Fibroblast of upper back skin (primary cell): ENCODE results near the gene GPATCH1.
"Not testable (repeated sequence)": the region's sequence is repeated elsewhere in the genome, so short reads cannot be mapped to it uniquely, and the experiment has no call there.

Source experiments
- DNase-seq: peaks from one replicate; pipeline ENCODE4 v3.0.0-alpha.2; 2013

The GPATCH1 gene

DNA sequence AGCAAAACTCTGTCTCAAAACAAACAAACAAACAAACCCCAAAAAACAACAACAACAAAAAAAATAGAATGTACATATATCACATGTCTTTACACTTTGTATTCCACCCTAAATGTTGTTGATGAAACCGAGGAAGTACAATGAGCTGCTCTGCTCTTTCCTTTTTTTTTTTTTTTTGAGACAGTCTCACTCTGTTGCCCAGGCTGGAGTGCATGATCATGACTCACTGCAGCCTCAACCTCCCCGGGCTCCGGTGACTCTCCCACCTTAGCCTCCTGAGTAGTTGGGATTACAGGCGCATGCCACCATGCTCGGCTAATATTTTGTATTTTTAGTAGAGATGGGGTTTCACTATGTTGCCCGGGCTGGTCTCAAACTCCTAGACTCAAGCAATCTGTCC lies 82.5 kb downstream of the GPATCH1 start:
- no peak for DNase-seq

DNA sequence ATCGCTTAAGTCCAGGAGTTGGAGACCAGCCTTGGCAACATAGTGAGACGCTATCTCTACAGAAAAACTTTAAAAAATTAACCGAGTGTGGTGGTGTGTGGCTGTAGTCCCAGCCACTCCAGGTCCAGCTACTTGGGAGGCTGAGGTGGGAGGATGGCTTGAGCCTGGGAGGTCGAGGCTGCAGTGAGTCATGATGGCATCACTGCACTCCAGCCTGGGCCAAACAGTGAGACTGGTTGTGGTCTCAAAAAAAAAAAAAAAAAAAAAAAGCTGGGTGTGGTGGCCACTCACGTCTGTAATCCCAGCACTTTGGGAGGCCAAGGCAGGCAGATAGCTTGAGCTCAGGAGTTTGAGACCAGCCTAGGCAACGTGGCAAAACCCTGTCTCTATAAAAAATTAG lies 85.1 kb downstream of the GPATCH1 start:
- DNase-seq = not testable (repeated sequence)

DNA sequence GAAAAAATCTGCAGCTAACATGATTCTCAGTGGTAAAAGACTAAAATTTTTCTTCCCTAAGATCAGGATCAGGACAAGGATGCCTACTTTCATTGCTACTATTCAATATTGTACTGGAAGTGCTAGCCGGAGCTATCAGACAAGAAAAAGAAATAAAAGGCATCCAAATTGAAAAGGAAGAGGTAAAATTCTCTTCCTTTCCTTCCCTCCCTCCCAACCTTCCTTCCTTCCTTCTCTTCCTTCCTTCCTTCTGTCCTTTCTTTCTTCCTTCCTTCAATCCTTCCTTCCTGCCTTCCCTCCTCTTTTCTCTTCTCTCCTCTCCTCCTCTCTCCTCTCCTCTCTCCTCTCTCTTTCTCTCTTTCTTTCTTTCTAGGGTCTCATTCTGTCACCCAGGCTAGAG lies 86.5 kb downstream of the GPATCH1 start:
- DNase-seq = no peak

DNA sequence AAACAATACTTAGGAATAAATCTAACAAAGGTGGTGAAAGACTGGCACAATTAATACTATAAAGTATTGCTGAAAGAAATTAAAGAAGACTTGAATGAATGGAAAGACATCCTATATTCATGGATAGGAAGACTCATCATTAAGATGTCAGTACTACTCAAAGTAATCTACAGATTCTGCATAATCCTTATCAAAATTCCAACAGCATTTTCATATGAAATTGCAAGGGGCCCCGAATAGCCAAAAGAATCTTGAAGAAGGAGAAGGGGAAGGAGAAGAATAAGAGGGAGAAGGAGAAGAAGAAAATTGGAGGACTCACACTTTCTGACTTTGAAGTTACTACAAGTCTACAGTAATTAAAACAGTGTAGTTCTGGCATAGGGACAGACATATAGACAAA lies 87.5 kb downstream of the GPATCH1 start:
- DNase-seq = no peak

DNA sequence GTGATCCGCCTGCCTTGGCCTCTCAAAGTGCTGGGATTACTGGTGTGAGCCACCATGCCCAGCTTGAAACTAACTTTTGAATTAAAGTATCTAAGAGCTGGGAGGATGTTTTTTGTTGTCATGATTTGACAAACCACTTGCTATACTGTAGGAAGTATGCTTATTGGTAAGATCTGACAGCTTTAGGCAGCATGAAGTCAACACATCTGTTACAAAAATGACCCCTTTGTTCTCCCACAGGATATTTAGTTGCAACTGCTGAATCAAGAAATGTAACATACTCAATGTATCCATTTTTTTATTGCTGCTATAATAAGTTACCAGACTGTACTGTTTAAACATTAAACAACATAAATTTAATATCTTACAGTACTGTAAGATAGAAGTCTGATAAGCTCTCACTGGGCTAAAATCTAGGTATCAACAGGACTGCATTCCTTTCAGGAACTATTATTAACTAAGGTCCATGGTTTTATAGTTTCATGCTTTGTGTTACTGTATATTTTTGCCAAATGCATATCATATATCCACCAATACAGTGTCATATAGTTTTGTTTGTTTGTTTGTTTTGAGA lies 90.3 kb downstream of the GPATCH1 start:
- DNase-seq = no peak

DNA sequence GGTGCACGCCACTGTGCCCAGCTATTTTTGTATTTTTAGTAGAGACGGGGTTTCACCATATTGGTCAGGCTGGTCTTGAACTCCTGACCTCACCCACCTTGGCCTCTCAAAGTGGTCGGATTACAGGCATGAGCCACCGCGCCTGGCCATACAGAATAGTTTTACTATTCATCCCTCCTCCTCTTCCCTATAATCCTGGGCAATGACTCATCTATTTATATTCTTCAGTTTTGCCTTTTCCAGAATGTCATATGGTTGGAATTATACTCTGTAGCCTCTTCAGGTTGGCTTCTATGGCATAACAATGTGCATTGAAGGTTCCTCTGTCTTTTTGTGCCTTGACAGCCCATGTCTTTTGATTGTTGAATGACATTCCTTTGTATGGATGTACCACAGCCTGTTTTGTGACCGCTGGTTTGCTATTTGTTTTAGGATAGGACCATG lies 91.0 kb downstream of the GPATCH1 start:
- DNase-seq = peak; percentile 64

DNA sequence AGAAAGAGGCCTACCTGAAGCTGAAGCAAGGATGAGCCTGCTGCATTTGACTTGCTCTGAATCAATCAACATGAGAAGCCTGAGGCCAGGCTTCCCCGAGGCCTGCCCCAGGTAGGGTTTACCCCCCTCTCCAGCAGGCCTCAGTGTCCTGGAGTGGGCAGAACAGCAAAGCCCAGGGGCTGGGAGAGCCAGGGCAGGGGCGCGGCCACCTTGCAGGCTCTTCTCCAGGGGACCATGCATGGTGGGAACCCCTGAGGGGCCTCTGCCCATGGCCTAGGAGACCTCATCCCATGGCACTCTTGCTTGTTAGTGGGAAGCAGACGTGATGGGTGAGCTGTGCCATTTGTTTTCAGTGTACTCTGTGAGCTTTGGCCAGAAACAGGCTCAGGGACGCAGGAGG lies 93.2 kb downstream of the GPATCH1 start:
- DNase-seq = no peak

DNA sequence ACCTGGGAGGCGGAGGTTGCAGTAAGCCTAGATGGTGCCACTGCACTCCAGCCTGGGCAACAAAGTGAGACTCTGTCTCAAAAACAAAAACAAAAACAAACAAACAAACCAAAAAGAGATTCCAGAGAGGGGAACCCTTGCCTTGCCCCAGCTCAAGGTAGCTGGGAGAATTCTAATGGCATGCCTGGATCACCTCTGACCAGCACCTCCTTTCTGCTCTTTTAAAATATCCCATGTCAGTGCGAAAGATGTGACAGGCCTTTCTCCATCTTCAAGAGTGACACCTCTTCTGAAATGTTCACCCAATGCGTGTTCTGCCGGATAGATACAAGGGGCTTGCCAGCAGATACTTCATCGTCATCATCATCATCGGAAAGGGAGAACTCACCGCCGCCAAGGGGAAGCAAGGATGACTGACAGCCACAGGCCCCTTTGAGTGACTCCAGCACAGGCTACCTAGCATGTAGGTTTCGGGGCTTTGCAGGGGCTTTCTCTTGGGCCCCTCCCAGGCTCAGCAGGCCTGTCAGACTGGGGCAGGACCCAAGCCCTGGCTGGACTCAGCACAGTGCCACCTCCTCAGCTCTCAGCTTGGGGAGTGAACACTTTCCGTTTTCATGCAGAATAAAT lies 94.3 kb downstream of the GPATCH1 start:
- no peak for DNase-seq

DNA sequence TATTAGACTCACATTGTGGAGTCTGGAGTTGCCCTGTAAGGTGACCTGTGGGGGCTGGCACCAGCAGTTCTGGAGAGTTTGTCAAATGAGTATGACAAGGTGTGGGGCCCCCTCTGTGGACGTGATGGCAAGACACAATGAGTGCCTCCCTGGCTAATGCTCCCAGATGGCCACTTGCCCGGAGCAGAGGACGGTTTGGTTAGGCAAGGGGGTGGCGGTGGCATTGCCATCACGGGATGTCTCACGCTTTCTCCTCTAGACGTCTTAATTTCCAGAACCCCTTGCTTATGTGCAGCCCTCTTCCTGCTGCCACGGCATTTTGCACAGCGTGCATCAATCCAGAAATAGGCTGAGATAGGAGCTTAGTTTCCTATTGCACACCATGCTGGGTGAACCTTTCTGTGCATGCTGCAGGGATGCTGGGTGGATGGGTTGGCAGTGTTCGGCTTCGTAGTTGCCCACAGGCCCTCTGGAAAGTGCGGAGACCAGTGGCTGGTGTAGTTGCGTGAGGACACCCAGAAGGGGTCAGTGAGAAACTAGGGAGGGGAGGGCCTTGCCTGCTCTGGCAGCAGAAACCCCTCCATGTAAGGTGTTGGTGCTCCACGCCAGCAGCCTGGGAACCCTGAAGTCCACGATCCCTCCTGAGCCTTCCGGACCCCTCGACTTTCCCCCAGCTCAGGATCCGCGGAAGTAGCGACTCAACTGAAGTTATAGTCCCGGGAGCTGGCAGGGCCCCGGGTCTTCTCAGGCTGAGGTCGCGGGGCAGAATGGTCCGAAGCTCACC lies 95.1 kb downstream of the GPATCH1 start:
- DNase-seq = peak; percentile 28

DNA sequence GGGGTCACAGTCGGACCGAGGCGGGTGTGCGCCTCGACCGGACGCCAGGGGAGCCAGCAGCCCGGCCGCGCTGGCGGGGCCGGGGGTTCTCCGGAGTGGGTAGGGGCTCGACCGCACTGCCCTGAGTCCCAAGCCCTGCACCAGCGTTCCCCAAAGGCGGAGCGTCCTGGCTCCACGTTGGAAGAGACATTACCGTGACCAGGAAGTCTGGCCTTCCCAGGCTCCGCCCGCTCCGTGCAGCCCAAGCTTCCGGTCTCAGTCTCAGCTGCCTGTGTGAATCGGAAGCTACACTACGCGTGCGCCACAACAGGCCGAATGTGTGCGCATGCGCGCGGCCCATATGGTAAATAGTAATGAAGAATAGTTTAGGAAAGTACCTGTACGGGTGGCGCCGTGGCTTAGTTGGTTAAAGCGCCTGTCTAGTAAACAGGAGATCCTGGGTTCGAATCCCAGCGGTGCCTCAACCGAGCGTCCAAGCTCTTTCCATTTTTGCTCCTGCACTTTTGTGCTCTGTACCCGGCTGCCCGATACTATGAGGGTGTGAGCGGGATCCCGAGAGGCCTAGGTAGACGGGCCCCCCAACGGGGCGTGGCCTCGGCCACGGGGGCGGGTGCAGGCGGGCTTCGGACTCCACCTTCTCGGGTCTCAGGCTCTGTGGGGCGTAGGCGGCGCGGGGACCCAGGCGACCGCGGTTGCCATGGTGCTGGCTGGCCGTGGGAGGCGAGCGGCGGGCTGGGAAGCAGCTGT lies 95.9 kb downstream of the GPATCH1 start:
- DNase-seq = peak; percentile 99

DNA sequence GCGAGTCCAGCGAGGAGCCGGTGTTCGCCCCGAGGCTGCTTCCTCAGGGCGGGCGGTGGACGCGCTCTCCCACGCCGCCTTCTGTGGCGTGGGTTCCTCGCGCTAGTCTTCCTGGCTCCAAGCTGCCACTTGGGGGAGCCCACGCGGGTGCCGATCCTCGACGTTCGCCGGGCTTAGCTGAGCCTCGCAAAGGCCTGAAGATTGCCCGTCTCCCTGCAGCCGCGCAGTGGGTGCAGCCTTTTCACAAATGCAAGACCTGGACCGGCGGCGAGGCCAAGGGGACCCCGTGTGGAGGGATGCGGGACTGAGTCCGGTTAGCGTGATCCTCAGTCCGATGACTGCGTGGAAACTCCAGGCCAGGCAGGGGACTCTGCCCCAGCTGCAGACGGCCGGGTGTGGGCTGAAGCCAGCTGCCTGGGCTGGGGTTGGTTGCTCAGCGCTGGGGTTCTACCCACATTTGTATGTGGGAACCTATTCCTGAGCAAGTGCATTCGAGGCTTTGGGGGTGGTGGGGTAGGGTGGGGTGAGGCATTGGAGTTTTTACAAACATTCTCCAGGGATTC lies 96.5 kb downstream of the GPATCH1 start:
- no peak for DNase-seq
